LNCAP (cell line): ENCODE results near the gene BTBD7.

Experiments used
- TF ChIP-seq, protein P1 (sequence below): fragments of 450-650 bp; IDR thresholded peaks from 2 replicates; pipeline ENCODE4 v1.5.1; 2017; ENCODE audit warnings: mild to moderate bottlenecking

BTBD7 gene

DNA sequence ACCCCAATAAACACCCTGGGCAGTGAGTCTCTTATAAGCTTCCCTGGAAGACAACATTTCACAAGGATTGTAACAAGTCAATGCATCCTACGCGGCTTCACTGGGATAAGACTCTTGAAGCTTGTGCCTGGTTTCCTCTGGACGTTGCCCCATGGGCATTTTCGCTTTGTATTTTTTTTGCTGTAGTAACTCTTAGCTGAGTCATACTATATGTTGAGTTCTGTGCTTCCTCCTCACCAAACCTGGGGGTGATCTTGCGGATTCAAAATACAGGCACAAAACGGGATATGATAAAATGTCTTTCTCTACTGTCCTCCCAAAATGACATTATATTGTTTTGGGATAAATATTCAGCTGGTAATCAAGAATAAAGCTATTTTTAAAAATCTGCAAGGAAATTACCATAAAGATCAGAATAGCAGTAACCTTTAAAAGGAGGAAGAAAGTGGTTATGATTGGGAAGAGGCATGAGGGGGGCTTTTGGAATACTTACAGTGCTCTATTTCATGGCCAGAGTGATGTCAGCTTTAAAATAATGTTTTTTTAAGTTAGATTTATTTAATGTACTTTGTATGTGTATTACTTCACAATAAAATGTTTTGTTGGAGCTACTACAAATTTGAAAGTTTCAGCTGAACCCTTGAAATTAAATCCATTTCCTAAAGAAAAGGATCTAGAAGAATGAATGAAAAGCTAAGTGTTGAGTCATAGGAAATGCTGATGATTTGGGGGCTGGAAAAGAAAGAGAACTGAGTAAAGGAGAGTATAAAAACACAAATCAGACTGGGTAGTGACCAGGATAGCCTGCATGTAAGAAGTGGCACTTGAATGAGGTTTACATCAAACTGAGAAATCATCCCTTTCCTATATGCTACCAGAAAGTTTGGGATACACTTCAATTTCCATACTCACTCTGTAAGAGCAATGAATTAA is 14.7 kb downstream of the BTBD7 start:
- TF ChIP-seq, protein P1, sequence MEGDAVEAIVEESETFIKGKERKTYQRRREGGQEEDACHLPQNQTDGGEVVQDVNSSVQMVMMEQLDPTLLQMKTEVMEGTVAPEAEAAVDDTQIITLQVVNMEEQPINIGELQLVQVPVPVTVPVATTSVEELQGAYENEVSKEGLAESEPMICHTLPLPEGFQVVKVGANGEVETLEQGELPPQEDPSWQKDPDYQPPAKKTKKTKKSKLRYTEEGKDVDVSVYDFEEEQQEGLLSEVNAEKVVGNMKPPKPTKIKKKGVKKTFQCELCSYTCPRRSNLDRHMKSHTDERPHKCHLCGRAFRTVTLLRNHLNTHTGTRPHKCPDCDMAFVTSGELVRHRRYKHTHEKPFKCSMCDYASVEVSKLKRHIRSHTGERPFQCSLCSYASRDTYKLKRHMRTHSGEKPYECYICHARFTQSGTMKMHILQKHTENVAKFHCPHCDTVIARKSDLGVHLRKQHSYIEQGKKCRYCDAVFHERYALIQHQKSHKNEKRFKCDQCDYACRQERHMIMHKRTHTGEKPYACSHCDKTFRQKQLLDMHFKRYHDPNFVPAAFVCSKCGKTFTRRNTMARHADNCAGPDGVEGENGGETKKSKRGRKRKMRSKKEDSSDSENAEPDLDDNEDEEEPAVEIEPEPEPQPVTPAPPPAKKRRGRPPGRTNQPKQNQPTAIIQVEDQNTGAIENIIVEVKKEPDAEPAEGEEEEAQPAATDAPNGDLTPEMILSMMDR = no peak

DNA sequence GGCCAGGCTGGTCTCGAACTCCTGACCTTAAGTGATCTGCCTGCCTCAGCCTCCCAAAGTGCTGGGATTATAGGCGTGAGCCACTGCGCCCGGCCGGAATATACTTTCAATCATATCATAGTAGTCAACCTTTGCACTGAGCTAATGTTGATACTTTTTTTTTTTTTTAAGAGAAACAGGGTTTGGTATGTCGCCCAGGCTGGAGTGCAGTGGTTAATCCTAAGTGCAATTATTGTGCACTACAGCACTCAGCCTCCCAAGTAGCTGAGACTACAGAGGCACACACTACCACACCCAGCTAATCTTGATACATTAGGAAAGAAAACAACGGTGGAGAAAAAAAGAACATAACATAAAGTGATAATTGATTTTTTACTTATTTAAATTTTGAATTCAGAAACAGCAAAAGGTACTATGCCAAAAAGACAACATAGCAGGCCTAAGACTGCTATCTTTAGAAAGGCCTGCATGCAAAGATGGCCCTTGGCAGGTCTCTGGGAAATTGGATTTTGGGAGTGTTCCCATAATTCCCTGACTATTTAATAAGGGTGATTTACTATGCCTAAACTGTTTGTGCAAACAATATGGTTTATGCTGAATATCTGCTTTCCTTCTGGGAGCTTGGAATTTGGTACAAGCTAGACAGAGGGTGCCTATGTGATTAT is 15.5 kb downstream of the BTBD7 start:
- TF ChIP-seq, protein P1 = no peak

DNA sequence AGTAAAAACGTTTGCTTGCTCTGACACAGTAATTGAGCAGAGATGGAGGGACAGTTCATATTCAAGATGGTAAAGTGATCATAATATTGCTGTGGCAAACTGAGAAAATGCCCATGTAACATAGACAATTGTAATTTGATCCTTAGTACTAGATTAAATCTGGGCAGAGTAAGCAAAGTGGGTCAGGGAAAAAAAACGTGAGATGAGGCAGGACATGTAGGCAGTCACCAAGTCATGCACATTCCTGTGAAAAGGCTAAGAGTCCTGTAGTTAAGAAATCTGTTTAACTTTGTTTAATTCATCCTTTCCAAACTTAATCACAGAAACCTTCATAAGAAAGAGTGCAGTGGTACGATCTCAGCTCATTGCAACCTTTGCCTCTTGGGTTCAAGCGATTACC is 16.1 kb downstream of the BTBD7 start:
- TF ChIP-seq, protein P1 = no peak

DNA sequence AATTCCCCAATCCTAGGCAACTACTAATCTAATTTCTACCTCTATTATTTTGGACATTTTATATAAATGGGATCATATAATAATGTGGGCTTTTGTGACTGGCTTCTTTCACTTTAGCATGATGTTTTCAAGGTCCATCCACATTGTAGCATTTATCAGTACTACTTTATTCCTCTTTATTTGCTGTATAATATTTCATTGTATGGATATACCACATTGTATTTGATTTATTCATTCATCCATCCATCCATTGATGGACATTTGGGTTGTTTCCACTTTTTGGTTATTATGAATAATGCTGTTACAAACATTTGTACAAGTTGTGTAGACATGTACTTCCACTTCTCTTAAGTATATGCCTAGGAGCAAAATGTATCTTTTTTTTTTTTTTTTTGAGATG is 17.3 kb downstream of the BTBD7 start:
- TF ChIP-seq, protein P1 = no peak

DNA sequence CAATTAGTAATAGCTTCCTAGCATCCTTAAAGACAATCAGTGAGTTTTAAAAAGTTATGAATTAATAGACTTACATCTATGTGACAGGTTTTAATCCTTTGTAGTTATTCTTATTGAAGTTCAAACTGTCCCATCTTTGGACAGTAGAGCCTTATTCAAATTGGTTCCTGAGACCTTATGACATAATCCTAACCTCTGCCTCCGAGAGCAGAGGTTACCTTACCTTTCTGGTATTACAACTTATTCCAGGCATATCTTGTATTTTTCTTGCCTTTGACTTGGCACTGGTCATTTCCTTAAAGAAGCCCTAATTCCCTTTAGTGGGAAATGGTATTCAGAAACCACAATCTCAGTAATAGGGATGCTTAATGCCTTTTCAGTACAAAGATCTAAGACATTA is 21.8 kb downstream of the BTBD7 start:
- TF ChIP-seq, protein P1 = no peak

DNA sequence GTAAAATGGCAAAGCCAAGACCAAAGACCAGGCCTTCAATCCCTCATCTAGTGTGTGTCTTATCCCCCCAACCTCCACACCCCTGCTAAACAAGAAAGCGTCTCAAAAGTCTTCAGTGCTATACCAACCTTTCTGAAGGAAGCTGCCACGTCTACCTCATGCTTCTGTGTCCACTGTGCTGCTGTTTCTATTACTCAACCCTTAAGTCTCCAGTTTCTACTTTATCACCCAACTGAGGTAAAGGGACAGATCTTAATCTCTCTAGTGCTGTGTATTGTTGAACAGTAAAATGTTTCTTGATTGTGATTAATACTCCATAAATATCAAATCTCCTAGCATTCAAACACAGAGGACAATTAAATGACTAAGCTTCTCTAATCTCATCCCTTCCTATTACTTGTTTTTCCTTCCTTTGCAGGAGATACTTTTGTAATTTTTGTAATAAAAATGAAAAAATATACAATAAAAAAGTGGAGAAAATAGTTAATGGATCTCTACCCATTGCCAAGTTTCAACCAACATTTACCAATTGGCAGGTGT is 23.3 kb downstream of the BTBD7 start:
- TF ChIP-seq, protein P1 = no peak

DNA sequence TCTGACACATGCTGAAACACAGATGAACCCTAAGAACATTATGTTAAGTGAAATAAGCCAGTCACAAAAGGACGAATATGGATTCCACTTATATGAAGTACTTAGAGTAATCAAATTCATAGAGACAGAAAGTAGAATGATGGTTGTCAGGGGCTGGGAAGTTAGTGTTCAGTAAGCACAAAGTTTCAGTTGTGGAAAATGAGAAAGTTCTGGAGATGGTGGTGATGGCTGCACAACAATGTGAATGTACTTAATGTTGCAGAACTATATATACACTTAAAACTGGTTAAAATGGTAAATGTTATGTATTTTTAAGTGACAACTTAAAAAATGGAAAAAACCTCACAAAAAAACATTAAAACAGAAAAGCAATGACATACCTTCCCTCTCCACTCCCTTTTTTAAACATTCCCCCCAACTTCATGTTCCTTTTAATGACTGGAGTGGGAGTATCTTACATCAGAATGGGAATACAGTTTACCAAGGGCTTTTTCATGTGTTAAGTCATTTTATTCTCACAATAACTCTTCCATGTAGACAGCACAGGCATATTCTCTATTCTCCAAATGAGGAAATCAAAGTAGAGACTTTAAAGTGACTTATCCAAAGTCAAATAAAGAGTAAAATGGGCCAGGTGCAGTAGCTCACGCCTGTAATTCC is 24.0 kb downstream of the BTBD7 start:
- TF ChIP-seq, protein P1 = no peak
